Fibroblast of lung (primary cell): ENCODE results near the gene ZNF267. TPM values are rescaled to one million over a fixed set of nuclear protein-coding genes. Genes with fewer than 3 reads are reported as not detected.
"Not testable (repeated sequence)": the region's sequence is repeated elsewhere in the genome, so short reads cannot be mapped to it uniquely, and the experiment has no call there.

Experiments used
- DNase-seq, 2 donors: peaks; one replicate each; pipeline versions ENCODE4 v3.0.0 to v3.0.0-alpha.2; 2010; ENCODE audit warnings: low read depth in 2 of 2
- H2AFZ ChIP-seq: 2 replicates; pipeline ENCODE4 v1.5.1; 2012; ENCODE audit warnings: low read length, control low read depth, inconsistent platforms
- H3K27ac ChIP-seq: 2 replicates; pipeline ENCODE4 v1.5.1; 2011; ENCODE audit warnings: low read length, control low read depth; ENCODE audit not compliant: insufficient read depth
- H3K27me3 ChIP-seq: 2 replicates; pipeline ENCODE4 v1.5.1; 2011; ENCODE audit warnings: mild to moderate bottlenecking, low read length; ENCODE audit not compliant: control insufficient read depth, insufficient read depth
- H3K36me3 ChIP-seq: 2 replicates; pipeline ENCODE4 v1.5.1; 2011; ENCODE audit warnings: low read length; ENCODE audit not compliant: control insufficient read depth, insufficient read depth
- H3K4me1 ChIP-seq: 2 replicates; pipeline ENCODE4 v1.5.1; 2011; ENCODE audit warnings: low read length; ENCODE audit not compliant: control insufficient read depth, insufficient read depth; ENCODE audit errors: extremely low read depth
- H3K4me2 ChIP-seq: 2 replicates; pipeline ENCODE4 v1.5.1; 2011; ENCODE audit warnings: low read length, control low read depth; ENCODE audit not compliant: insufficient read depth; ENCODE audit errors: extremely low read depth
- H3K4me3 ChIP-seq, 4 experiments: fragments of 200-600 bp in 1 of 4; sonication (generic) in 1 of 4; replicated peaks in 1 of 4; 2 replicates each; pipeline ENCODE4 v1.5.1; 2011 to 2016; ENCODE audit warnings: low read length in 4 of 4, low read depth in 3 of 4, mild to moderate bottlenecking in 3 of 4, control low read depth in 2 of 4, inconsistent platforms in 1 of 4, mixed read lengths in 1 of 4; ENCODE audit not compliant: insufficient read depth in 1 of 4; ENCODE audit errors: control extremely low read depth in 1 of 4
- H3K79me2 ChIP-seq: 2 replicates; pipeline ENCODE4 v1.5.1; 2012; ENCODE audit warnings: mild to moderate bottlenecking, low read length, inconsistent platforms; ENCODE audit not compliant: control insufficient read depth, insufficient read depth
- H3K9ac ChIP-seq: 2 replicates; pipeline ENCODE4 v1.5.1; 2011; ENCODE audit warnings: mild to moderate bottlenecking, low read length, control low read depth; ENCODE audit not compliant: insufficient read depth
- H3K9me3 ChIP-seq: 2 replicates; pipeline ENCODE4 v1.5.1; 2012; ENCODE audit warnings: low read depth, low read length; ENCODE audit not compliant: control insufficient read depth, insufficient read depth
- H4K20me1 ChIP-seq: 2 replicates; pipeline ENCODE4 v1.5.1; 2011; ENCODE audit warnings: low read length; ENCODE audit not compliant: control insufficient read depth, insufficient read depth; ENCODE audit errors: extremely low read depth
- polyA plus RNA-seq, 2 donors: library from polyadenylated mRNA; depleted of rRNA in 1 of 2; stranded (reverse) in 1 of 2; unstranded in 1 of 2; fragments of >200 nt; gene quantifications; 2 replicates each; pipeline ENCODE4 v1.2.1, GENCODE V29; 2011 to 2012; ENCODE audit warnings: missing spikeins in 1 of 2
- total RNA-seq: library from RNA; depleted of rRNA; stranded (reverse); fragments of >200 nt; gene quantifications from 2 replicates; pipeline ENCODE4 v1.2.1, GENCODE V29; 2014

Gene ZNF267
- total and polyA plus RNA-seq, 2 donors (not counting 1 experiment from before 2014, with no cell fraction given): 4.2 to 7.1 TPM

GRCh38 chr16:31956221-31956620, 82.6 kb downstream of the ZNF267 start:
- H3K27me3 ChIP-seq, H3K36me3 ChIP-seq, H3K9me3 ChIP-seq, H3K4me2 ChIP-seq, H2AFZ ChIP-seq, H3K4me1 ChIP-seq, H3K79me2 ChIP-seq, DNase-seq, H3K27ac ChIP-seq, H3K4me3 ChIP-seq, H4K20me1 ChIP-seq, H3K9ac ChIP-seq: not testable (repeated sequence)

DNA sequence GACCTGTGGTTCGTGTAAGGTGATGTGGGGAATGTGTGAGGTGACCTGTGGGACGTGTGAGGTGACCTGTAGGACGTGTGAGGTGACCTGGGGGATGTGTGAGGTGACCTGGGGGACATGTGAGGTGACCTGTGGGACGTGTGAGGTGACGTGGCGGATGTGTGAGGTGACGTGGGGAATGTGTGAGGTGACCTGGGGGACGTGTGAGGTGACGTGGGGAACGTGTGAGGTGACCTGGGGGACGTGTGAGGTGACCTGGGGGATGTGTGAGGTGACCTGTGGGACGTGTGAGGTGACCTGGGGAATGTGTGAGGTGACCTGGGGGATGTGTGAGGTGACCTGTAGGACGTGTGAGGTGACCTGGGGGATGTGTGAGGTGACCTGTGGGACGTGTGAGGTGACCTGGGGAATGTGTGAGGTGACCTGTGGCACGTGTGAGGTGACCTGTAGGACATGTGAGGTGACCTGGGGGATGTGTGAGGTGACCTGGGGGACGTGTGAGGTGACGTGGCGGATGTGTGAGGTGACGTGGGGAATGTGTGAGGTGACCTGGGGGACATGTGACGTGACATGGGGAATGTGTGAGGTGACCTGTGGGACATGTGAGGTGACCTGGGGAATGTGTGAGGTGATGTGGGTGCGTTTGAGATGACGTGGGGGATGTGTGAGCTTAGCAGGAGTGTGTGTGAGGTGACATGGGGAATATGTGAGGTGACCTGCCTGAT, 86.7 kb downstream of the ZNF267 start:
- H3K9ac ChIP-seq, H3K36me3 ChIP-seq, H3K27me3 ChIP-seq, H3K4me2 ChIP-seq, H3K79me2 ChIP-seq, DNase-seq, H4K20me1 ChIP-seq, H3K9me3 ChIP-seq, H3K4me1 ChIP-seq, H3K27ac ChIP-seq, H3K4me3 ChIP-seq, H2AFZ ChIP-seq: not testable (repeated sequence)
